Neural crest cell (in vitro differentiated cells): ENCODE results near the gene BCKDHB. TPM values are rescaled to one million over a fixed set of nuclear protein-coding genes. Genes with fewer than 3 reads are reported as not detected.

Experiments
- DNase-seq: peaks from one replicate; pipeline ENCODE4 v3.0.0; 2021; ENCODE audit warnings: low read depth, mixed read lengths, low spot score
- H3K27ac Mint-ChIP-seq: one replicate; pipeline ENCODE4 v1.8.0; 2021; ENCODE audit warnings: mild to moderate bottlenecking, mixed read lengths; ENCODE audit not compliant: unreplicated experiment
- H3K27me3 Mint-ChIP-seq: 2 replicates; pipeline ENCODE4 v1.8.0; 2021; ENCODE audit warnings: low read depth, mild to moderate bottlenecking, mixed read lengths
- H3K36me3 Mint-ChIP-seq: 2 replicates; pipeline ENCODE4 v1.8.0; 2021; ENCODE audit warnings: low read depth, mild to moderate bottlenecking, mixed read lengths
- H3K4me1 Mint-ChIP-seq: 2 replicates; pipeline ENCODE4 v1.8.0; 2021; ENCODE audit warnings: mixed read lengths
- H3K4me3 Mint-ChIP-seq: one replicate; pipeline ENCODE4 v1.8.0; 2021; ENCODE audit warnings: mild to moderate bottlenecking, mixed read lengths
- H3K9me3 Mint-ChIP-seq: 2 replicates; pipeline ENCODE4 v1.8.0; 2021; ENCODE audit warnings: mixed read lengths
- CTCF ChIP-seq: fragments of 200-600 bp; sonication (generic); conservative IDR thresholded peaks from 2 replicates; pipeline ENCODE4 v1.5.0; 2021; ENCODE audit warnings: antibody characterized with exemption, mild to moderate bottlenecking
- total RNA-seq: library from RNA; stranded (reverse); gene quantifications from 2 replicates; pipeline ENCODE4 v1.2.1, GENCODE V29; 2021

The BCKDHB gene
- total RNA-seq, 1 donor from 2014 or later, result 27.0 TPM

- H3K36me3 Mint-ChIP-seq, result no peaks in the 10 kb centered on the region
- peak overlapping the region; percentile 44 for H3K27ac Mint-ChIP-seq
- H3K4me1 Mint-ChIP-seq, result peaks cover 92% of the 10 kb centered on the region
- H3K4me3 Mint-ChIP-seq, result peak overlapping the region; percentile 35
- DNase-seq, result no peak
- no peak for TF ChIP-seq CTCF
- no peaks in the 10 kb centered on the region for H3K9me3 Mint-ChIP-seq
- H3K27me3 Mint-ChIP-seq, result no peaks in the 10 kb centered on the region
Observed at GRCh38 chr6:80331522-80331921, 225.1 kb downstream of the BCKDHB start.

GRCh38 chr6:80331974-80332373 is 225.5 kb downstream of the BCKDHB start:
- H3K4me1 Mint-ChIP-seq, result peaks cover 91% of the 10 kb centered on the region
- no peak overlapping the region for H3K27ac Mint-ChIP-seq

GRCh38 chr6:80333342-80333741 is 226.9 kb downstream of the BCKDHB start:
- peaks cover 86% of the 10 kb centered on the region for H3K4me1 Mint-ChIP-seq
- no peak for DNase-seq

More at GRCh38 chr6:80331974-80332373, 225.5 kb downstream of the BCKDHB start:
- Mint-ChIP-seq H3K4me3 (peak overlapping the region; percentile 35), H3K9me3 (no peaks in the 10 kb centered on the region), H3K36me3 (no peaks in the 10 kb centered on the region), H3K27me3 (no peaks in the 10 kb centered on the region)
- no peak for DNase-seq
- no peak for TF ChIP-seq CTCF

GRCh38 chr6:80335121-80335531 is 228.7 kb downstream of the BCKDHB start:
- Mint-ChIP-seq H3K4me3 (peak overlapping the region; percentile 83), H3K27ac (peak overlapping the region; percentile 95), H3K36me3 (no peaks in the 10 kb centered on the region), H3K4me1 (peaks cover 71% of the 10 kb centered on the region), H3K27me3 (no peaks in the 10 kb centered on the region), H3K9me3 (no peaks in the 10 kb centered on the region)
- DNase-seq, result no peak
- TF ChIP-seq CTCF, result no peak

More at GRCh38 chr6:80333342-80333741, 226.9 kb downstream of the BCKDHB start:
- TF ChIP-seq CTCF, result no peak
- Mint-ChIP-seq H3K36me3 (no peaks in the 10 kb centered on the region), H3K27me3 (no peaks in the 10 kb centered on the region), H3K27ac (no peak overlapping the region), H3K9me3 (no peaks in the 10 kb centered on the region), H3K4me3 (peak overlapping the region; percentile 38)

- Mint-ChIP-seq H3K4me3 (no peak overlapping the region), H3K27me3 (no peaks in the 10 kb centered on the region), H3K9me3 (no peaks in the 10 kb centered on the region), H3K27ac (no peak overlapping the region), H3K4me1 (peaks cover 53% of the 10 kb centered on the region), H3K36me3 (no peaks in the 10 kb centered on the region)
- no peak for TF ChIP-seq CTCF
- no peak for DNase-seq
Observed at GRCh38 chr6:80336911-80337310, 230.4 kb downstream of the BCKDHB start.
